Endothelial cell of umbilical vein (primary cell): Measurements from ENCODE around the gene HSPB8. TPM values are rescaled to one million over a fixed set of nuclear protein-coding genes. Genes with fewer than 3 reads are reported as not detected.

Experiments
- BruUV-seq: library from RNA; stranded (reverse); fragments of 400-500 nt; replicated peaks from 2 replicates; lab custom pipeline; 2021; lab: Mats Ljungman, UMichigan
- CTCF ChIA-PET: fragments of 300-600, 350-600 bp; sonication (Branson Sonifier 250); formaldehyde crosslinking; loops from one replicate; lab custom pipeline; 2021; ENCODE audit warnings: antibody characterized with exemption, inconsistent platforms; lab: Charles Lee
- POLR2A ChIA-PET: fragments of 300-600, 350-600 bp; sonication (Branson Sonifier 250); formaldehyde crosslinking; loops from one replicate; lab custom pipeline; 2021; ENCODE audit warnings: antibody characterized with exemption, inconsistent platforms; lab: Charles Lee
- DNase-seq: peaks from one replicate; pipeline ENCODE4 v3.0.0-alpha.2; 2011; ENCODE audit warnings: low read depth, low spot score
- FAIRE-seq: peaks from 2 replicates; lab custom pipeline; 2011; peaks lifted over from hg19 to GRCh38; lab: Jason Lieb, UNC
- H2AFZ ChIP-seq: 2 replicates; pipeline ENCODE4 v1.6.0; 2012; ENCODE audit warnings: low read depth, low read length, control low read depth, inconsistent platforms
- H3K27ac ChIP-seq: 2 replicates; pipeline ENCODE4 v1.5.1; 2011; ENCODE audit warnings: low read depth, mild to moderate bottlenecking, control low read depth, low read length, moderate library complexity; ENCODE audit not compliant: insufficient read depth
- H3K27me3 ChIP-seq, 2 experiments: 2 replicates each; pipeline versions ENCODE4 v1.6.0 to v1.6.1; 2011; ENCODE audit warnings: low read length in 2 of 2, mixed read lengths in 1 of 2; ENCODE audit not compliant: control insufficient read depth in 2 of 2, insufficient read depth in 2 of 2
- H3K36me3 ChIP-seq, 2 experiments: 2 replicates in 1 of 2; 3 replicates in 1 of 2; pipeline ENCODE4 v1.5.1; 2011; ENCODE audit warnings: low read length in 2 of 2, mild to moderate bottlenecking in 1 of 2, moderate library complexity in 1 of 2; ENCODE audit not compliant: control insufficient read depth in 2 of 2, insufficient read depth in 2 of 2; ENCODE audit errors: extremely low read depth in 1 of 2
- H3K4me1 ChIP-seq: 3 replicates; pipeline ENCODE4 v1.5.1; 2011; ENCODE audit warnings: mild to moderate bottlenecking, low read length; ENCODE audit not compliant: control insufficient read depth, insufficient read depth; ENCODE audit errors: extremely low read depth
- H3K4me2 ChIP-seq: 2 replicates; pipeline ENCODE4 v1.6.1; 2011; ENCODE audit warnings: low read length, control low read depth, mixed read lengths; ENCODE audit not compliant: insufficient read depth
- H3K4me3 ChIP-seq, 3 experiments: fragments of 200-600 bp in 1 of 3; sonication (generic), shearing (Covaris generic) in 1 of 3; replicated peaks in 1 of 3; 2 replicates each; pipeline ENCODE4 v1.5.1; 2011 to 2016; ENCODE audit warnings: control low read depth in 3 of 3, low read length in 3 of 3, mild to moderate bottlenecking in 2 of 3, inconsistent platforms in 1 of 3, low read depth in 1 of 3, moderate library complexity in 1 of 3; ENCODE audit not compliant: insufficient read depth in 1 of 3
- H3K79me2 ChIP-seq: 2 replicates; pipeline ENCODE4 v1.6.0; 2012; ENCODE audit warnings: low read length, inconsistent platforms; ENCODE audit not compliant: control insufficient read depth, insufficient read depth
- H3K9ac ChIP-seq: replicated peaks from 2 replicates; pipeline ENCODE3; 2011; ENCODE audit warnings: low read length, control low read depth; ENCODE audit not compliant: insufficient read depth; ENCODE audit errors: extremely low read depth
- H3K9me1 ChIP-seq: replicated peaks from 3 replicates; pipeline ENCODE4 v1.6.0; 2011; ENCODE audit warnings: mild to moderate bottlenecking, low read length; ENCODE audit not compliant: control insufficient read depth, insufficient read depth; ENCODE audit errors: extremely low read depth
- H3K9me3 ChIP-seq: replicated peaks from 2 replicates; pipeline ENCODE4 v1.5.1; 2012; ENCODE audit warnings: low read length, inconsistent platforms; ENCODE audit not compliant: control insufficient read depth, insufficient read depth
- H4K20me1 ChIP-seq: replicated peaks from 2 replicates; pipeline ENCODE3; 2011; ENCODE audit warnings: mild to moderate bottlenecking, low read length; ENCODE audit not compliant: control insufficient read depth, insufficient read depth; ENCODE audit errors: extremely low read depth
- EZH2 ChIP-seq: IDR thresholded peaks from 2 replicates; pipeline ENCODE4 v1.6.1; 2012; ENCODE audit warnings: borderline replicate concordance, low read depth, mild to moderate bottlenecking, moderate library complexity, low read length, inconsistent platforms; ENCODE audit not compliant: severe bottlenecking
- FOS ChIP-seq: IDR thresholded peaks from 2 replicates; pipeline ENCODE4 v1.6.1; 2011; ENCODE audit warnings: mild to moderate bottlenecking, low read length, moderate library complexity, borderline replicate concordance; ENCODE audit not compliant: insufficient read depth
- GATA2 ChIP-seq: IDR thresholded peaks from 2 replicates; pipeline ENCODE4 v1.7.0; 2011; ENCODE audit warnings: low read depth, mild to moderate bottlenecking, moderate library complexity, mixed read lengths, low read length; ENCODE audit not compliant: insufficient read length, insufficient read depth
- JUN ChIP-seq: IDR thresholded peaks from 2 replicates; pipeline ENCODE4 v1.6.1; 2011; ENCODE audit warnings: borderline replicate concordance, low read depth; ENCODE audit not compliant: insufficient read length, insufficient read depth
- MYC ChIP-seq: IDR thresholded peaks from one replicate; pipeline ENCODE4 v1.6.1; 2011; ENCODE audit warnings: mild to moderate bottlenecking, low read depth, low read length
- POLR2A ChIP-seq: IDR thresholded peaks from 2 replicates; pipeline ENCODE4 v1.6.1; 2012; ENCODE audit warnings: low read depth, mild to moderate bottlenecking, control low read depth, low read length
- POLR2AphosphoS5 ChIP-seq: IDR thresholded peaks from 2 replicates; pipeline ENCODE4 v1.6.1; 2012; ENCODE audit warnings: low read depth, mild to moderate bottlenecking, control low read depth, low read length, moderate library complexity; ENCODE audit not compliant: insufficient read depth
- dilution Hi-C: fragments of 300-500 bp; cut with MboI; formaldehyde crosslinking; loops from one replicate; pipeline ENCODE4 v1.15.0; 2019; ENCODE audit warnings: low sequenced_read_pairs; ENCODE audit not compliant: extremely low pct_ligation_motif_present
- intact Hi-C: fragments of 100-400 bp; cut with micrococcal nuclease; formaldehyde crosslinking; loops from one replicate; pipeline ENCODE4 v1.10.0; 2022
- polyA plus RNA-seq, 4 experiments: library from polyadenylated mRNA; depleted of rRNA in 3 of 4; stranded (reverse) in 3 of 4; unstranded in 1 of 4; fragments of >200 nt; gene quantifications; 2 replicates each; pipeline versions ENCODE4 v1.2.1 to v1.2.3, GENCODE V29; 2011 to 2012; ENCODE audit warnings: missing spikeins in 1 of 4
- total RNA-seq: library from RNA; stranded (reverse); gene quantifications from 2 replicates; pipeline ENCODE4 v1.2.3, GENCODE V29; 2021
- TF ChIP-seq, protein P1 (sequence below), 2 donors: IDR thresholded peaks; 1 replicate in 1 of 2; 2 replicates in 1 of 2; pipeline ENCODE4 v1.5.1; 2011; ENCODE audit warnings: low read length in 2 of 2, mild to moderate bottlenecking in 2 of 2, moderate library complexity in 2 of 2, control low read depth in 1 of 2, inconsistent platforms in 1 of 2, low read depth in 1 of 2; ENCODE audit not compliant: insufficient read depth in 1 of 2; ENCODE audit errors: extremely low read depth in 1 of 2
- TF ChIP-seq, protein P2 (sequence below): IDR thresholded peaks from 2 replicates; pipeline ENCODE4 v1.6.1; 2011; ENCODE audit not compliant: insufficient read depth, insufficient read length

The HSPB8 gene
- total and polyA plus RNA-seq, 2 donors (not counting 3 experiments of a cell fraction or from before 2014, with no cell fraction given): 10.8 to 14.7 TPM

- H3K9me1 ChIP-seq: no peaks in the 10 kb centered on the region
- no peak for DNase-seq
- H3K9ac ChIP-seq: no peak overlapping the region
- ChIA-PET POLR2A (interaction anchor here (0.6 kb wide), 1 partner anchor 33 kb away, joined by 3 read pairs; no protein-coding TSS in a partner anchor), CTCF (no interaction called here)
- no peaks in the 10 kb centered on the region for H3K79me2 ChIP-seq
- dilution Hi-C loops: no loop called here
- no TSS peak for BruUV-seq
- no peaks in the 10 kb centered on the region for H3K36me3 ChIP-seq
- H2AFZ ChIP-seq: no peak overlapping the region
- TF ChIP-seq EZH2: no peak
- no peak for TF ChIP-seq POLR2A
- TF ChIP-seq POLR2AphosphoS5: no peak
- no peaks in the 10 kb centered on the region for H4K20me1 ChIP-seq
- H3K27me3 ChIP-seq: no peaks in the 10 kb centered on the region
- no peak overlapping the region for H3K4me3 ChIP-seq
- H3K27ac ChIP-seq: no peak overlapping the region
- FAIRE-seq: no peak
- H3K4me1 ChIP-seq: no peaks in the 10 kb centered on the region
- H3K9me3 ChIP-seq: no peaks in the 10 kb centered on the region
- intact Hi-C loops: no loop called here
- H3K4me2 ChIP-seq: no peak overlapping the region
Measured at GRCh38 chr12:119207063-119207560, 28.4 kb downstream of the HSPB8 start.

DNA sequence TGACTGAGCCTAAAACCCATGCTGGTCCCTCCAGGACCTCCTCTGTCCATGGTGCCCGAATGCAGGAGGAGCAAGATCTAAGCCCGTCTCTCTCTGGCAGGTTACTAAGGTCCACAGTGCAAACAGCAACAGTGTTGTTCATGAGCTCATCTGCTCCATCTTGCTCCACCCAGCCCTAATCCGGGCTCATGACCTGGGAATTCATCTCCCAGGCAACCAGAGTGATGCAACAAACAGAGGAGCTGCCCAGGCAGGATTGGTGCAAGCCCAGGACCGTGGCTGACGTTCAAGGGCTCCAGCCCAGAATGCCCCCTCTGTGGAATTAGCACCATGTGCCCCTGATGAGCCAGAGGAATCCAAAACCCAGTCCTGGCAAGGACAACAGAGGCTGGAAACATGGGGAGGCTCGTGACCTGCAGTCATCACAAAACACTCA is 29.9 kb downstream of the HSPB8 start:
- dilution Hi-C loops: no loop called here
- no peaks in the 10 kb centered on the region for H3K4me1 ChIP-seq
- ChIA-PET CTCF (no interaction called here), POLR2A (no interaction called here)
- H3K27me3 ChIP-seq: no peaks in the 10 kb centered on the region
- no peak overlapping the region for H3K9ac ChIP-seq
- intact Hi-C loops: no loop called here
- DNase-seq (no peak), FAIRE-seq (no peak)
- H3K4me3 ChIP-seq: no peak overlapping the region
- H3K27ac ChIP-seq: no peak overlapping the region
- H3K79me2 ChIP-seq: no peaks in the 10 kb centered on the region
- H4K20me1 ChIP-seq: no peaks in the 10 kb centered on the region
- no peaks in the 10 kb centered on the region for H3K9me1 ChIP-seq
- no peak overlapping the region for H3K4me2 ChIP-seq
- no peaks in the 10 kb centered on the region for H3K36me3 ChIP-seq
- TF ChIP-seq FOS: no peak
- TF ChIP-seq JUN: no peak
- TF ChIP-seq GATA2: no peak
- TF ChIP-seq, protein P1, sequence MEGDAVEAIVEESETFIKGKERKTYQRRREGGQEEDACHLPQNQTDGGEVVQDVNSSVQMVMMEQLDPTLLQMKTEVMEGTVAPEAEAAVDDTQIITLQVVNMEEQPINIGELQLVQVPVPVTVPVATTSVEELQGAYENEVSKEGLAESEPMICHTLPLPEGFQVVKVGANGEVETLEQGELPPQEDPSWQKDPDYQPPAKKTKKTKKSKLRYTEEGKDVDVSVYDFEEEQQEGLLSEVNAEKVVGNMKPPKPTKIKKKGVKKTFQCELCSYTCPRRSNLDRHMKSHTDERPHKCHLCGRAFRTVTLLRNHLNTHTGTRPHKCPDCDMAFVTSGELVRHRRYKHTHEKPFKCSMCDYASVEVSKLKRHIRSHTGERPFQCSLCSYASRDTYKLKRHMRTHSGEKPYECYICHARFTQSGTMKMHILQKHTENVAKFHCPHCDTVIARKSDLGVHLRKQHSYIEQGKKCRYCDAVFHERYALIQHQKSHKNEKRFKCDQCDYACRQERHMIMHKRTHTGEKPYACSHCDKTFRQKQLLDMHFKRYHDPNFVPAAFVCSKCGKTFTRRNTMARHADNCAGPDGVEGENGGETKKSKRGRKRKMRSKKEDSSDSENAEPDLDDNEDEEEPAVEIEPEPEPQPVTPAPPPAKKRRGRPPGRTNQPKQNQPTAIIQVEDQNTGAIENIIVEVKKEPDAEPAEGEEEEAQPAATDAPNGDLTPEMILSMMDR (IDR thresholded peaks at IDR 0.05; ENCODE audit: extremely low read depth in 1 of 2, insufficient read depth in 1 of 2, low read depth in 1 of 2, low read length in 2 of 2): no peak
- TF ChIP-seq EZH2: no peak
- no peak for TF ChIP-seq MYC
- TF ChIP-seq POLR2AphosphoS5: no peak
- TF ChIP-seq, protein P2, sequence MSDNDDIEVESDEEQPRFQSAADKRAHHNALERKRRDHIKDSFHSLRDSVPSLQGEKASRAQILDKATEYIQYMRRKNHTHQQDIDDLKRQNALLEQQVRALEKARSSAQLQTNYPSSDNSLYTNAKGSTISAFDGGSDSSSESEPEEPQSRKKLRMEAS: no peak
- TF ChIP-seq POLR2A: no peak
- H2AFZ ChIP-seq: no peak overlapping the region
- BruUV-seq: no TSS peak
- no peaks in the 10 kb centered on the region for H3K9me3 ChIP-seq
